GM12873 (cell line): Measurements from ENCODE around the gene PKIB.

Experiments used
- CTCF ChIP-seq: IDR thresholded peaks from 2 replicates; pipeline ENCODE4 v1.5.1; 2012; ENCODE audit warnings: low read depth, mild to moderate bottlenecking, moderate library complexity, low read length, control low read depth; ENCODE audit not compliant: insufficient read depth; ENCODE audit errors: missing control alignments

PKIB gene

DNA sequence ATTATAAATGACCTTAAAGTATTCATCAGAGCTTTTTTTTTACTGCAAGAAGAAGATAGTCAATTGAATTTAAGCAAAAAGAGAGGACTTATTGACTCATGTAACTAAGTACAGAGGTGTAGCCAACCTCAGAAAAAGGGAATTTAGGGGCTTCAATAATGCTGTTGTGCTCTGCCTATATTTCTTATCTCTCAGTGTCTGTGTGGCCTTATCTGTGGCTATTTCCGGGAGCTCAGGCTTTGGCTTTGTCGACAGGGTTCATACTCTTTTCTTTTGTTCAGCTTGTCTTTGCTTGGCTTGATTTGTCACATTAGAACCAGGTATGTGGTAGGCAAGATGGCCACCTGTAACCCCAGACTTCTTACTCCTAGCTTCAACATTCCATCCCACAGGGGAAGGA is 130.7 kb downstream of the PKIB start:
- TF ChIP-seq CTCF = no peak

- TF ChIP-seq CTCF = peak; percentile 44
These were observed 134.0 kb downstream of the PKIB start for GRCh38 chr6:122744247-122744646.

- TF ChIP-seq CTCF = no peak
These were observed 136.5 kb downstream of the PKIB start for GRCh38 chr6:122746688-122747087.

DNA sequence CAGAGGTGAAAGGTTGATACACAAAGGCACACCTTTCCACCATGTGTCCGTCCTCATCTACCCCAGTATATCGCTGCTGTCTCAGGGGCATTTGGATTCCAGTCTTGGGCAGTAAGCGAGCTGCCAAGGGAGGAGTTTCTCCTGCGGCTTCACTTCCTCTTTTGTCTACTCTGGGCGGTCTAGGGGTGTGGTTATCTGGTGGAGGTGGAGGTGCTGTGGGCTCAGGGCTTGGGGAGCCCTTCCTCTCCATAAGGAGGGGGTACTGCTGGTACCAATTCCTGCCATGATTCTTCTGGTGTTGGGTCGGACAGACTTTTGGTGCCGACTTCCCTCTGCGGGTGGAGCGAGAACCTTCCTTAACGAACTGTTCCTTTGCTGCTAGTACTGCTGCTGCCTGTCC is 137.4 kb downstream of the PKIB start:
- TF ChIP-seq CTCF = no peak

GRCh38 chr6:122749451-122750050 is 139.3 kb downstream of the PKIB start:
- TF ChIP-seq CTCF = no peak

GRCh38 chr6:122751326-122751725 is 141.1 kb downstream of the PKIB start:
- TF ChIP-seq CTCF = no peak

GRCh38 chr6:122752459-122752858 is 142.3 kb downstream of the PKIB start:
- no peak for TF ChIP-seq CTCF
